Epidermal melanocyte (primary cell): Measurements from ENCODE around the gene ETFB.
A peak's percentile ranks its signal among the peaks of the same experiment; 100 is the strongest.
"Not testable (repeated sequence)": the region's sequence is repeated elsewhere in the genome, so short reads cannot be mapped to it uniquely, and the experiment has no call there.

Source experiments
- DNase-seq: peaks from one replicate; pipeline ENCODE4 v3.0.0; 2011; ENCODE audit warnings: low spot score; ENCODE audit not compliant: insufficient read length

ETFB gene

GRCh38 chr19:51365965-51366388 is at the start of gene ETFB:
ETFB (minus strand) TSS chr19:51366388; CDS start chr19:51366326, 62 bp downstream.
- DNase-seq: no peak

- DNase-seq: no peak
Observed at GRCh38 chr19:51415187-51415586, 49.0 kb upstream of the ETFB start.

- no peak for DNase-seq
Observed at GRCh38 chr19:51410950-51411748, 45.0 kb upstream of the ETFB start.

GRCh38 chr19:51407511-51408131 is 41.4 kb upstream of the ETFB start:
- DNase-seq: no peak

- no peak for DNase-seq
Observed at GRCh38 chr19:51402117-51402516, 35.9 kb upstream of the ETFB start.

- not testable (repeated sequence) for DNase-seq
Observed at GRCh38 chr19:51399936-51400335, 33.7 kb upstream of the ETFB start.

GRCh38 chr19:51399231-51399630 is 33.0 kb upstream of the ETFB start:
- DNase-seq: no peak

GRCh38 chr19:51398096-51398704 is 32.0 kb upstream of the ETFB start:
- DNase-seq: peak; percentile 51

- DNase-seq: not testable (repeated sequence)
Observed at GRCh38 chr19:51397453-51397852, 31.3 kb upstream of the ETFB start.

- no peak for DNase-seq
Observed at GRCh38 chr19:51396175-51396574, 30.0 kb upstream of the ETFB start.

- DNase-seq: peak; percentile 99
Observed at GRCh38 chr19:51394050-51394836, 28.1 kb upstream of the ETFB start.

GRCh38 chr19:51392701-51393100 is 26.5 kb upstream of the ETFB start:
- no peak for DNase-seq

- DNase-seq: no peak
Observed at GRCh38 chr19:51391073-51391611, 25.0 kb upstream of the ETFB start.

GRCh38 chr19:51389143-51389542 is 23.0 kb upstream of the ETFB start:
- no peak for DNase-seq

GRCh38 chr19:51387924-51388389 is 21.8 kb upstream of the ETFB start, which contains the start of gene LIM2:
LIM2 (minus strand) TSS chr19:51387974; CDS start chr19:51387443, 531 bp downstream.
- DNase-seq: no peak

GRCh38 chr19:51386882-51387520 is 20.8 kb upstream of the ETFB start:
- DNase-seq: no peak

- no peak for DNase-seq
Observed at GRCh38 chr19:51382004-51382403, 15.8 kb upstream of the ETFB start.

- DNase-seq: no peak
Observed at GRCh38 chr19:51380379-51380778, 14.2 kb upstream of the ETFB start.

GRCh38 chr19:51377422-51377821 is 11.2 kb upstream of the ETFB start:
- DNase-seq: no peak

- DNase-seq: no peak
Observed at GRCh38 chr19:51375504-51376221, 9.5 kb upstream of the ETFB start.
